Measurements from ENCODE around the gene FCHSD2. TPM values are rescaled to one million over a fixed set of nuclear protein-coding genes. Genes with fewer than 3 reads are reported as not detected.

FCHSD2 gene
- total and polyA plus RNA-seq, 2 of the 13 experiments (the other 11 are each of a cell fraction or from before 2014, with no cell fraction given) = 20.5 to 24.8 TPM

GRCh38 chr11:73174495-73174791 is 32.3 kb upstream of the FCHSD2 start (continued):
- TF ChIP-seq USF2 (IDR thresholded peaks at IDR 0.05; ENCODE audit: low read depth, low read length) = no peak
- TF ChIP-seq USF2 (CRISPR knock-in tag; IDR thresholded peaks at IDR 0.05; ENCODE audit: borderline replicate concordance) = no peak
- TF ChIP-seq ZBTB7A (CRISPR knock-in tag; IDR thresholded peaks at IDR 0.05) = no peak

DNA sequence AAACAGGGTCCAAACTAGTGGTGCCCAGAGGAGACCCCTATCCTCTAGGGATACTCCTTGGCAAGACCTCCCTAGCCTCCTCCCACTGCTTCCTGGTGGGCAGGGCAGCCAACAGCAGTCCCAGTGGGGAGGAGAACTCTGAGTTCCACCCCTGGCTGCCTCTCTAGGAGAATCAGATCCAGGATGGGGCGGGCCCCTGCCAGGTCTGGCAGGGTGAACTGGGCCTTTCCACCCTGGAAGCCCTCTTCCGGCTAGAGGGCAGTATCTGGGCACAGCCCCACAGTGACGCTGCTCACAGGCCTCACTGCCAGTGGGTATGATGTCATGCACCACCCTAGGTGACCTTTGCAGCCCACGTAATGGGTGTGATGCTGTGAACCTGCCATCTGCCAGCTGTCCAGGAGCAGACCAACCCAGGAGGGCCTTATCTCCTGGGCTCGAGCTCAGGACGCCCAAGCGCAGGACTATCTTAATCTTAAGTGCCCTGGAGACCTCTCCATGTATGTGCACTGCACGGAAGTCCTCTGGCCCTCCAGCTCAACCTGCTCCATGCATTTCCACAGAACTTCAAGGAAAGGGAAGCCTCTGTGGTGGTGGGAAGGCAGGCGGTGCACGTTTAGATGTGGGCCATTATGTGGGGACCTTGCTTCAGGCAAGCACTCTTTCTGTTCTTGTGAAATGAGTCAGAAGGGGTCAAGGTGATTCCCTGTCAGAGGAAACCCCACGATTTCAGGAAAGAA is 31.8 kb upstream of the FCHSD2 start:
- CTCF ChIA-PET (ENCODE audit: low intra/inter-chr PET ratio, low total read pairs) = no interaction called here
- FAIRE-seq = no peak
- 29% methylated on average over 5 of the region's 11 CpGs for WGBS (ENCODE audit: low lambda C conversion rate)
- TF ChIP-seq CBX5 (CRISPR knock-in tag; IDR thresholded peaks at IDR 0.05; ENCODE audit: borderline replicate concordance) (no peak), SRSF4 (IDR thresholded peaks at IDR 0.05; ENCODE audit: low read depth, low read length, poor library complexity, severe bottlenecking) (no peak), ZFP37 (CRISPR knock-in tag; IDR thresholded peaks at IDR 0.05; ENCODE audit: borderline replicate concordance) (no peak), ASH2L (IDR thresholded peaks at IDR 0.05; ENCODE audit: insufficient read length, low read depth, low read length) (no peak), PHF8 (CRISPR knock-in tag; IDR thresholded peaks at IDR 0.05) (peak; percentile 23), ZSCAN9 (CRISPR knock-in tag; IDR thresholded peaks at IDR 0.05; ENCODE audit: borderline replicate concordance) (no peak), RXRA (CRISPR knock-in tag; IDR thresholded peaks at IDR 0.05) (peak; percentile 21; the same call in 1 of the 2 replicates)
- TF ChIP-seq, protein P1, sequence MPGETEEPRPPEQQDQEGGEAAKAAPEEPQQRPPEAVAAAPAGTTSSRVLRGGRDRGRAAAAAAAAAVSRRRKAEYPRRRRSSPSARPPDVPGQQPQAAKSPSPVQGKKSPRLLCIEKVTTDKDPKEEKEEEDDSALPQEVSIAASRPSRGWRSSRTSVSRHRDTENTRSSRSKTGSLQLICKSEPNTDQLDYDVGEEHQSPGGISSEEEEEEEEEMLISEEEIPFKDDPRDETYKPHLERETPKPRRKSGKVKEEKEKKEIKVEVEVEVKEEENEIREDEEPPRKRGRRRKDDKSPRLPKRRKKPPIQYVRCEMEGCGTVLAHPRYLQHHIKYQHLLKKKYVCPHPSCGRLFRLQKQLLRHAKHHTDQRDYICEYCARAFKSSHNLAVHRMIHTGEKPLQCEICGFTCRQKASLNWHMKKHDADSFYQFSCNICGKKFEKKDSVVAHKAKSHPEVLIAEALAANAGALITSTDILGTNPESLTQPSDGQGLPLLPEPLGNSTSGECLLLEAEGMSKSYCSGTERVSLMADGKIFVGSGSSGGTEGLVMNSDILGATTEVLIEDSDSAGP (CRISPR knock-in tag; IDR thresholded peaks at IDR 0.05; ENCODE audit: borderline replicate concordance) = peak; percentile 24; the same call in 1 of the 2 replicates
- TF ChIP-seq, protein P2, sequence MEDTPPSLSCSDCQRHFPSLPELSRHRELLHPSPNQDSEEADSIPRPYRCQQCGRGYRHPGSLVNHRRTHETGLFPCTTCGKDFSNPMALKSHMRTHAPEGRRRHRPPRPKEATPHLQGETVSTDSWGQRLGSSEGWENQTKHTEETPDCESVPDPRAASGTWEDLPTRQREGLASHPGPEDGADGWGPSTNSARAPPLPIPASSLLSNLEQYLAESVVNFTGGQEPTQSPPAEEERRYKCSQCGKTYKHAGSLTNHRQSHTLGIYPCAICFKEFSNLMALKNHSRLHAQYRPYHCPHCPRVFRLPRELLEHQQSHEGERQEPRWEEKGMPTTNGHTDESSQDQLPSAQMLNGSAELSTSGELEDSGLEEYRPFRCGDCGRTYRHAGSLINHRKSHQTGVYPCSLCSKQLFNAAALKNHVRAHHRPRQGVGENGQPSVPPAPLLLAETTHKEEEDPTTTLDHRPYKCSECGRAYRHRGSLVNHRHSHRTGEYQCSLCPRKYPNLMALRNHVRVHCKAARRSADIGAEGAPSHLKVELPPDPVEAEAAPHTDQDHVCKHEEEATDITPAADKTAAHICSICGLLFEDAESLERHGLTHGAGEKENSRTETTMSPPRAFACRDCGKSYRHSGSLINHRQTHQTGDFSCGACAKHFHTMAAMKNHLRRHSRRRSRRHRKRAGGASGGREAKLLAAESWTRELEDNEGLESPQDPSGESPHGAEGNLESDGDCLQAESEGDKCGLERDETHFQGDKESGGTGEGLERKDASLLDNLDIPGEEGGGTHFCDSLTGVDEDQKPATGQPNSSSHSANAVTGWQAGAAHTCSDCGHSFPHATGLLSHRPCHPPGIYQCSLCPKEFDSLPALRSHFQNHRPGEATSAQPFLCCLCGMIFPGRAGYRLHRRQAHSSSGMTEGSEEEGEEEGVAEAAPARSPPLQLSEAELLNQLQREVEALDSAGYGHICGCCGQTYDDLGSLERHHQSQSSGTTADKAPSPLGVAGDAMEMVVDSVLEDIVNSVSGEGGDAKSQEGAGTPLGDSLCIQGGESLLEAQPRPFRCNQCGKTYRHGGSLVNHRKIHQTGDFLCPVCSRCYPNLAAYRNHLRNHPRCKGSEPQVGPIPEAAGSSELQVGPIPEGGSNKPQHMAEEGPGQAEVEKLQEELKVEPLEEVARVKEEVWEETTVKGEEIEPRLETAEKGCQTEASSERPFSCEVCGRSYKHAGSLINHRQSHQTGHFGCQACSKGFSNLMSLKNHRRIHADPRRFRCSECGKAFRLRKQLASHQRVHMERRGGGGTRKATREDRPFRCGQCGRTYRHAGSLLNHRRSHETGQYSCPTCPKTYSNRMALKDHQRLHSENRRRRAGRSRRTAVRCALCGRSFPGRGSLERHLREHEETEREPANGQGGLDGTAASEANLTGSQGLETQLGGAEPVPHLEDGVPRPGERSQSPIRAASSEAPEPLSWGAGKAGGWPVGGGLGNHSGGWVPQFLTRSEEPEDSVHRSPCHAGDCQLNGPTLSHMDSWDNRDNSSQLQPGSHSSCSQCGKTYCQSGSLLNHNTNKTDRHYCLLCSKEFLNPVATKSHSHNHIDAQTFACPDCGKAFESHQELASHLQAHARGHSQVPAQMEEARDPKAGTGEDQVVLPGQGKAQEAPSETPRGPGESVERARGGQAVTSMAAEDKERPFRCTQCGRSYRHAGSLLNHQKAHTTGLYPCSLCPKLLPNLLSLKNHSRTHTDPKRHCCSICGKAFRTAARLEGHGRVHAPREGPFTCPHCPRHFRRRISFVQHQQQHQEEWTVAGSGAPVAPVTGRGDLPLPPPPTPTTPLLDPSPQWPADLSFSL (CRISPR knock-in tag; IDR thresholded peaks at IDR 0.05) = no peak

More for the DNA sequence above, 31.8 kb upstream of the FCHSD2 start:
- intact Hi-C loops (cut with micrococcal nuclease; ENCODE audit: unreplicated experiment) (loop anchor here (1.0 to 10.0 kb wide), 3 partner anchors 16 to 49 kb away; partner anchors contain the start of gene FCHSD2), in situ Hi-C loops (cut with HindIII; ENCODE audit: extremely low pct_ligation_motif_present, low pct_unique_long_range_greater_than_20kb) (no loop called here)
- peak; percentile 5 for ATAC-seq
- Histone ChIP-seq H3K9ac (ENCODE audit: insufficient read depth, low read depth, low read length) (peak overlapping the region; percentile 52), H4K20me1 (ENCODE audit: insufficient read depth, low read length) (no peaks in the 10 kb centered on the region), H3K4me2 (ENCODE audit: low read depth, low read length) (peak overlapping the region; percentile 69), H3K27me3 (ENCODE audit: control insufficient read depth in 1 of 2, insufficient read depth in 2 of 2, low read length in 2 of 2) (no peaks in the 10 kb centered on the region), H3K4me3 (replicated peaks in 1 of 3; ENCODE audit: insufficient read depth in 1 of 3, low read depth in 2 of 3, low read length in 3 of 3) (peak overlapping the region in 2 of 3 experiments; percentile 7 to 43; a peak in 2 of 6 replicates), H3K79me2 (ENCODE audit: insufficient read depth, low read length) (no peaks in the 10 kb centered on the region), H3K36me3 (replicated peaks in 1 of 2; ENCODE audit: control insufficient read depth in 1 of 2, insufficient read depth in 2 of 2, low read length in 2 of 2) (no peaks in the 10 kb centered on the region), H2AFZ (ENCODE audit: low read length) (no peak overlapping the region), H3K9me3 (ENCODE audit: low read length) (no peaks in the 10 kb centered on the region), H3K4me1 (ENCODE audit: insufficient read depth, low read length) (peaks cover 97% of the 10 kb centered on the region), H3K27ac (ENCODE audit: extremely low read length, insufficient read depth, low read length) (peak overlapping the region; percentile 99)
- POLR2A ChIA-PET = interaction anchor here (1.3 to 4.3 kb wide), 8 partner anchors 9 to 33 kb away, joined by 6 to 133 read pairs (median 26); partner anchors contain the start of gene FCHSD2
- peak; percentile 54 for DNase-seq (ENCODE audit: low spot score)
- BruUV-seq (replicated peaks) = TSS peak; percentile 70
